HG03469 (cell line): ENCODE results near the gene RASGRP1.
"Not testable (repeated sequence)": the region's sequence is repeated elsewhere in the genome, so short reads cannot be mapped to it uniquely, and the experiment has no call there.

ENCODE experiments used
- ATAC-seq: cut with Tn5 transposase; IDR thresholded peaks from one replicate; pipeline ENCODE4 v1.9.1; 2021; ENCODE audit warnings: mild to moderate bottlenecking, moderate library complexity, moderate number of reproducible peaks; ENCODE audit not compliant: unreplicated experiment

Gene RASGRP1

GRCh38 chr15:38564557-38565286, at the start of gene RASGRP1:
Gene RASGRP1 (minus strand): TSS chr15:38564814. CDS start chr15:38564628, 186 bp downstream.
- ATAC-seq = peak; percentile 47

GRCh38 chr15:38613085-38613484, 48.5 kb upstream of the RASGRP1 start:
- no peak for ATAC-seq

GRCh38 chr15:38612159-38612863, 47.7 kb upstream of the RASGRP1 start:
- ATAC-seq = no peak

GRCh38 chr15:38611228-38611627, 46.6 kb upstream of the RASGRP1 start:
- no peak for ATAC-seq

GRCh38 chr15:38610748-38611147, 46.1 kb upstream of the RASGRP1 start:
- no peak for ATAC-seq

- no peak for ATAC-seq
Measured at GRCh38 chr15:38609097-38609738, 44.6 kb upstream of the RASGRP1 start.

GRCh38 chr15:38608682-38609081, 44.1 kb upstream of the RASGRP1 start:
- no peak for ATAC-seq

GRCh38 chr15:38605744-38606143, 41.1 kb upstream of the RASGRP1 start:
- ATAC-seq = no peak

GRCh38 chr15:38603672-38604071, 39.1 kb upstream of the RASGRP1 start:
- no peak for ATAC-seq

- ATAC-seq = no peak
Measured at GRCh38 chr15:38602910-38603670, 38.5 kb upstream of the RASGRP1 start.

GRCh38 chr15:38600236-38600635, 35.6 kb upstream of the RASGRP1 start:
- ATAC-seq = no peak

GRCh38 chr15:38598749-38599148, 34.1 kb upstream of the RASGRP1 start:
- no peak for ATAC-seq

GRCh38 chr15:38597219-38597800, 32.7 kb upstream of the RASGRP1 start:
- no peak for ATAC-seq

GRCh38 chr15:38593524-38593923, 28.9 kb upstream of the RASGRP1 start:
- ATAC-seq = no peak

GRCh38 chr15:38589502-38589901, 24.9 kb upstream of the RASGRP1 start:
- ATAC-seq = no peak

- ATAC-seq = no peak
Measured at GRCh38 chr15:38588672-38589071, 24.1 kb upstream of the RASGRP1 start.

- no peak for ATAC-seq
Measured at GRCh38 chr15:38587214-38587613, 22.6 kb upstream of the RASGRP1 start.

GRCh38 chr15:38586005-38586404, 21.4 kb upstream of the RASGRP1 start:
- not testable (repeated sequence) for ATAC-seq

GRCh38 chr15:38578626-38579025, 14.0 kb upstream of the RASGRP1 start:
- ATAC-seq = no peak

GRCh38 chr15:38577424-38577987, 12.9 kb upstream of the RASGRP1 start:
- no peak for ATAC-seq
